UCSD-AML1 (cell line): Measurements from ENCODE around the gene GAS2L1.
"Not testable (repeated sequence)": the region's sequence is repeated elsewhere in the genome, so short reads cannot be mapped to it uniquely, and the experiment has no call there.

Experiments
- DNase-seq: peaks from one replicate; lab custom pipeline; 2025; ENCODE audit not compliant: unreplicated experiment; lab: John Stamatoyannopoulos, UW

The GAS2L1 gene

GRCh38 chr22:29341056-29341848 is 34.8 kb downstream of the GAS2L1 start:
- DNase-seq = no peak

DNA sequence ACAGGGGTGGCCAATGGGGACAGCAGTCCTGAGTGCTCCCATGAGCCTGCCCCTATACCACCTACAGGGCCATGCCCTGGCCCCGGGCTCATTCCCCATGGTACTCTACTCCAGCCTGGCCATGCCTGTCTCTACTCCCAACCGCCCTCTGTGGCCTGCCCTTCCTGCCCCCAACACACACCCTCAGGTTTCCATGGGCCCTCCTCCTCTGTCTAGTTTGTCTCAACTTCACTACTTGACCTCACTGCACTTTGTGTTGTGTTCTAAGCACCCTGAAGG is 35.3 kb downstream of the GAS2L1 start:
- DNase-seq = no peak

DNA sequence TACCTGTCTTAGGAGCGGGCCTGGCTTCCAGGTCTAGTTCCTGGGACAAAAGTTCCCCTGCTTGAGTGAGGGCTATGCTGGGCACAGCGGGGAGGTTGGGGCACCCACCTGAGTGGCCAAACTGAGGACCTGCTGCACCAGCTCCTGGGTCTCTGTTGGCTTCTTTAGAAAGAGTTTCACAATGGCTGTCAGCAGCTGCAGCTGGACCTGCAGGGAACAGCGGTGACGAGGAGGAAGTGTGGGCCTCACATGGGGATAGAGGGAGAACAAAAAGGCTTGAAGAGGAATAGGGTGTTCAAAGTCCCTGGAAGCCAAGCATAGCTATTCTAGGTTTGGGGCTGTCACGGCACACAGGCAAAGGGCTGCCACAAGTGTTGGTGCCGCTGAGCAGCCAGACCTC is 35.7 kb downstream of the GAS2L1 start:
- no peak for DNase-seq

- no peak for DNase-seq
These were observed 36.3 kb downstream of the GAS2L1 start for GRCh38 chr22:29342577-29343312.

DNA sequence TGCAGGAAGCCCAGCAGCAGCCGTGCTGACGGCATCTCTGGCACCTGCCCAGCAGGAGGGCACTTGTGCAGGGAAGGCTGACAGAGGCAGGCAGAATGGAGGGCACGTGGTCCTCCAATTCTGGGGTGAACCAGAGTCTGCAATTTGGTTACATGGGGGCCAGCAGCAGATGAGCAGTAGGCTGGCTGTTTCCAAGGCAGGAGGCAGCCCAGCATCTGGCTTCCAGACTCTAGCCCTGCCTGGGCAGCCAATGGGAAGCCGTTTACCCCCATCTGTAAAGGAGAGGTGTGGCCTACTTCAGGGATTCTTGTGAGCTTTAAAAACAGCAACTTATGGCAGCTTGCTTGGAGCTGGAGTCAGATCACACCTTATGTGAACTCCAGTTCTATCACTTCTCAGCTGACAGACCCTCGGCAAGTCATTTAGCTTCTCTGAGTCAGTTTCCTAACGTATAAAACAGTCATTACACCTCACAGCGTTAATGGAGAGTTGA is 36.9 kb downstream of the GAS2L1 start:
- DNase-seq = no peak

GRCh38 chr22:29344137-29344536 is 37.7 kb downstream of the GAS2L1 start:
- no peak for DNase-seq

DNA sequence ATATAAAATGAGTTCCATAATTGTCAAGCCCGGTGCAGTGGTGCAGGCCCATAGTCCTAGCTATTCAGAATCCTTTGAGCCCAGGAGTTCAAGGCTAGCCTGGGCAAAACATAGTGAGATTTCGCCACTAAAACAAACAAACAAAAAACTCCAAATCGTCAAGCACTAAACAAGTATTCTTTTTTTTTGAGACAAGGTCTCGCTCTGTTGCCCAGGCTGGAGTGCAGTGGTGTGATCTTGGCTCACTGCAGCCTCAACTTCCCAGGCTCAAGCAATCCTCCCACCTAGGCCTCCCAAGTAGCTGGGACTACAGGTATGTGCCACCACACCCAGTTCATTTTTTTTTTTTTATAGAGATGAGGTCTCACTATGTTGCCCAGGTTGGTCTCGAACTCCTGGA is 38.4 kb downstream of the GAS2L1 start:
- not testable (repeated sequence) for DNase-seq

DNA sequence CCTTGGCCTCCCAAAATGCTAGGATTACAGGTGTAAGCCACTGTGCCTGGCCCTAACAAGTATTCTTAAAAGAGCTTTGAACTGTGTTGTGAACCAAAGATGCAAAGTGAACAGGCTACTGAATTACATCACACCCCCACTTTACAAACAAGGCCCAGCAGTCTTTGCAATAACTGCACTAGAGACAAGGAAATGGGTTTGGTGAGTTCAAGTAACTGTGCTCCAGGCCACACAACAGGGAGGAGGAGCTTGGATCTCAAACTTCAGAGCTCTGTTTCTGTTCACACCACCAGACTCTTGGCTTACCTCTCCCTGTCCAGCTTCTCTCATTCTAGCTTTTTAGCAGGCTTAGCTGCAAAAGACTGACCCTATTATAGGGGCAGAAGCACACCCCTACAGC is 39.5 kb downstream of the GAS2L1 start:
- DNase-seq = no peak

GRCh38 chr22:29346659-29347058 is 40.2 kb downstream of the GAS2L1 start:
- DNase-seq = no peak

DNA sequence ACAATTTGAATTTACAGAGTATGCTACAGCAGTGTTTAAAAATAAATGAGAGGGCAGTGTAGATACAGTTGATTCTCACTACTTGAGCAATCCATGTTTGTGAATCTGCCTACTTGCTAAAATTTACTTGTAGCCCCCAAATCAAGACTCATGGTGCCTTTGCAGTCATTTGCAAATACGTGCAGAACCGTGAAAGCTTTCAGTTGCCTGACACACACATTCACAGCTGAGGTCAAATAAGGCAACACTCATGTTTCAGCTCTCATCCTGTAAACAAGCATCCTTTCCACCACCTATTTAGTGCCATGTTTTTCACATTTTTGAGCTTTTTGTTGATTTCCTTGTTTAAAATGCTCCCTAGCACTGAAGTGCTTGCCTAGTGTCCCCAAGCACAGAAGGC is 41.6 kb downstream of the GAS2L1 start:
- no peak for DNase-seq

DNA sequence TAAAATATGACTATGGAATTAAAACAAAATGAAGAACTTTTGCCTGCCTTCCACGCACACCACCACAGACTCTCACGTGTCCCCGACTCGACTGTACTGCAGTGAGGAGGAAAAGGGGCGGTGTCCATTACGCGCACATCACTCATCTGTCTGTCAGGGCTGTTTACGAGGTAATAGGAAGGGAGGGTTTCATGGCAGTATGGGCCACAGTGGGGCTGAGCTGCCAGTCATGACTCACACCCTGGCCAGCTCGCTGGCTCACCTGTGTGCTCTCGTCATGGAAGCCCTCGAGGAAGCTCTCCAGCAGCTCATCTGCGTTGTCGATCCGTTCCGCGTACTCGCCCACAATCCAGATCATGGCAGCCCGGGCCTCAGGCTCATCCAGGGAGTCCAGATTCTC is 42.5 kb downstream of the GAS2L1 start:
- no peak for DNase-seq

- DNase-seq = no peak
These were observed 44.6 kb downstream of the GAS2L1 start for GRCh38 chr22:29351042-29351441.

DNA sequence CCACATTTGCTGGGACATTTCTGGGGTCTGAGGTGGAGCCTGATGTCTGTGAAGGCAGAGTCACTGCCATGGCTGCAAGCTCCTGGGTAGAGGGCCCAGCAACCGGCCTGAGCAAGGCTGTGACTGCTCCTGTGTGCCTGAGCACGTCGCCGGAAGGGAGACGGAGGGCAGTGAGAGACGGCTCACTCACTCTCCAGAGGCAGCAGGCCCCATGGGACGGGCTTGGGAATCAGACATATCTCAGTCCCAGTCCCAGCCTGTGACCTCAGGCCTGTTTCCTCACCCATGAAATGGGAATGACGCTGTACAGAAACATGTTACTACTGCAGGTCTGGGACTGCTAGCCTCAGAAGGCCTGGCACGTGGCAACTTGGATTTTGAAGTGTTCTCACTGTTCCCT is 45.4 kb downstream of the GAS2L1 start:
- no peak for DNase-seq

GRCh38 chr22:29352778-29353177 is 46.3 kb downstream of the GAS2L1 start:
- DNase-seq = no peak

GRCh38 chr22:29353286-29353685 is 46.8 kb downstream of the GAS2L1 start:
- DNase-seq = no peak

DNA sequence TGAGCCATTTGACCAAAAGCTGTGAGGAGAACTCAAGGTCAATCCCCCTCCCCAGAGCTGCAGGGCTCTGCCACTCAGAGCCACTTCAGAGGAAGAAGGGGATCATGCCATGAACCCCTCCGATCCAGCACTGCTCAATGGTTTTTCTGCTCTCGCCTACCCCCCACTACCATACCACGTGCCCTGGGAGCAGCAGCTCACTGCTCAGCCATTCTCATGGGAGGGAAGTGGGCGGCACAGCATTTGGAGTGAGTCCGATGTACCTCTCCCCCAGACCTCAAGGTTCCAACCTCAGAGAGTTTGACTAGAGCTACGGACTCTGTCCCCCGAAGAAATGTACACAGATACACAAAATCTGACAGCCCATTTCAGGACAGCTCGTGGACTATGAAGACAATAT is 47.4 kb downstream of the GAS2L1 start:
- no peak for DNase-seq

DNA sequence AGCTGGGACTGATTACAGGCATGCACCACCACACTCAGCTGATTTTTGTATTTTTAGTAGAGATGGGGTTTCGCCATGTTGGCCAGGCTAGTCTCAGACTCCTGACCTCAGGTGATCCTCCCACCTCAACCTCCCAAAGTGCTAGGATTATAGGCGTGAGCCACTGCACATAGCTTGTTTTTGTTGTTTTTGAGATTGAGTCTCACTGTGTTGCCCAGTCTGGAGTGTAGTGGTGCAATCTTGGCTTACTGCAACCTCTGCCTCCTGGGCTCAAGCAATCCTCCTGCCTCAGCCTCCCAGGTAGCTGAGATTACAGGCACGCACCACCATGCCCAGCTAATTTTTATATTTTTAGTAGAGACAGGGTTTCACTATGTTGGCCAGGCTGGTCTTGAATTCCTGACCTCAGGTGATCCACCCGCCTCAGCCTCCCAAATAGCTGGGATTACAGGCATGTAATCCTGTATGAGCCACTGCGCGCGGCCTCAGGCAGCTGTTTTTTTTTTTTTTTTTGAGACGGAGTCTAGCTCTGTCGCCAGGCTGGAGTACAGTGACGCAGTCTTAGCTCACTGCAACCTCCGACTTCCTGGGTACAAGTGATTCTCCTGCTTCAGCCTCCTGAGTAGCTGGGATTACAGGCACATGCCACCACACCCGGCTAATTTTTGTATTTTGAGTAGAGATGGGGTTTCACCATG is 50.9 kb downstream of the GAS2L1 start:
- DNase-seq = not testable (repeated sequence)

DNA sequence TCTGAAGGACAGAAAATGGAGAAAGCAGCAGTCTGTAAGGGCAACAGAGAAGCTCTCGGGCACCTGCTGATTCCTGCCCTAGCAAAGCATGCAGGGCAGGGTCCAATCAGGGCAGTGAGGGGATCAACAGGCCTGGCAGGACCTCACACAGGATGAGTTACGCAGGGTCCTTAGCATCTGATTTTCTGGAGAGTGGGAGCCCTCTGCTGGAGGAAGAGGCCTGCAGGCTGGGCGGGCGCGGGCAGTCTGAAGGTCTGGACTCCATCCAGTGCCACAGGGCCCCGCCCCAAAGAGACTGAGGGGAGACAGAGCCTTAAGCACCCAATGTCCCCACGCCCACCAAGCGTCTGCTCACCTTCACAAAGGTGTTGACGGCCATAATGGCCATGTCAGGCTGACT is 53.0 kb downstream of the GAS2L1 start:
- no peak for DNase-seq
